HEK293 (cell line): ENCODE measurements around the gene PEX14.
A peak's percentile ranks its signal among the peaks of the same experiment; 100 is the strongest.

Experiments
- CTCF ChIA-PET: fragments of 350-600 bp; formaldehyde crosslinking; extraction: SDS; loops from one replicate; lab custom pipeline; 2021; ENCODE audit warnings: antibody characterized with exemption; lab: Yijun Ruan, JAX
- POLR2A ChIA-PET: fragments of 300-600 bp; formaldehyde crosslinking; extraction: SDS; loops from one replicate; lab custom pipeline; 2020; ENCODE audit warnings: antibody characterized with exemption, inconsistent platforms; lab: Yijun Ruan, JAX
- H3K27ac ChIP-seq: fragments of 200-500 bp; sonication (Bioruptor generic); 2 replicates; pipeline ENCODE4 v1.5.1; 2014; ENCODE audit warnings: low read depth, low read length, control low read depth, inconsistent platforms; ENCODE audit errors: extremely low read depth
- H3K36me3 ChIP-seq, 2 experiments: fragments of 200-500 bp in 1 of 2; sonication (Bioruptor generic) in 1 of 2; 1 replicate in 1 of 2; 2 replicates in 1 of 2; pipeline ENCODE4 v1.5.1; 2014 to 2017; ENCODE audit warnings: inconsistent platforms in 2 of 2, low read length in 2 of 2; ENCODE audit not compliant: control insufficient read depth in 2 of 2, insufficient read depth in 1 of 2
- H3K4me1 ChIP-seq: fragments of 200-500 bp; sonication (Bioruptor generic); 2 replicates; pipeline ENCODE4 v1.5.1; 2014; ENCODE audit warnings: mild to moderate bottlenecking, low read length, inconsistent platforms; ENCODE audit not compliant: control insufficient read depth, insufficient read depth
- H3K4me3 ChIP-seq: 2 replicates; pipeline ENCODE4 v1.5.1; 2011; ENCODE audit warnings: low read depth, mild to moderate bottlenecking, control low read depth, low read length, moderate library complexity
- H3K9me3 ChIP-seq: fragments of 200-500 bp; sonication (Bioruptor generic); 2 replicates; pipeline ENCODE4 v1.5.1; 2014; ENCODE audit warnings: low read depth, low read length, inconsistent platforms; ENCODE audit not compliant: control insufficient read depth, insufficient read depth
- PRDM10 ChIP-seq: fragments of 450-650 bp; formaldehyde crosslinking; IDR thresholded peaks from 2 replicates; pipeline ENCODE4 v1.5.1; 2016; ENCODE audit warnings: missing biosample characterization, missing genetic modification characterization
- SP2 ChIP-seq: fragments of 450-650 bp; formaldehyde crosslinking; IDR thresholded peaks from 2 replicates; pipeline ENCODE4 v1.5.1; 2016; ENCODE audit warnings: missing biosample characterization, missing genetic modification characterization
- WT1 ChIP-seq: fragments of 450-650 bp; formaldehyde crosslinking; IDR thresholded peaks from 2 replicates; pipeline ENCODE4 v1.5.1; 2016; ENCODE audit warnings: missing biosample characterization, missing genetic modification characterization
- ZNF133 ChIP-seq: fragments of 450-650 bp; formaldehyde crosslinking; IDR thresholded peaks from 2 replicates; pipeline ENCODE4 v1.5.1; 2016; ENCODE audit warnings: missing biosample characterization, missing genetic modification characterization
- ZNF184 ChIP-seq: fragments of 450-650 bp; IDR thresholded peaks from 2 replicates; pipeline ENCODE4 v1.5.1; 2018; ENCODE audit warnings: missing biosample characterization, mild to moderate bottlenecking, missing genetic modification characterization
- ZNF2 ChIP-seq: fragments of 450-650 bp; formaldehyde crosslinking; IDR thresholded peaks from 2 replicates; pipeline ENCODE4 v1.5.1; 2016; ENCODE audit warnings: missing biosample characterization, missing genetic modification characterization
- ZNF211 ChIP-seq: fragments of 450-650 bp; formaldehyde crosslinking; IDR thresholded peaks from 2 replicates; pipeline ENCODE4 v1.5.1; 2016; ENCODE audit warnings: low read depth, missing biosample characterization, missing genetic modification characterization
- ZNF311 ChIP-seq: fragments of 450-650 bp; formaldehyde crosslinking; IDR thresholded peaks from 2 replicates; pipeline ENCODE4 v1.5.1; 2017; ENCODE audit warnings: missing biosample characterization, missing genetic modification characterization, borderline replicate concordance
- ZNF398 ChIP-seq: fragments of 450-650 bp; formaldehyde crosslinking; IDR thresholded peaks from 2 replicates; pipeline ENCODE4 v1.5.1; 2017; ENCODE audit warnings: missing biosample characterization, missing genetic modification characterization
- ZNF433 ChIP-seq: fragments of 450-650 bp; formaldehyde crosslinking; IDR thresholded peaks from 2 replicates; pipeline ENCODE4 v1.5.1; 2016; ENCODE audit warnings: missing biosample characterization, missing genetic modification characterization, low read depth
- ZNF514 ChIP-seq: fragments of 450-650 bp; formaldehyde crosslinking; IDR thresholded peaks from 2 replicates; pipeline ENCODE4 v1.5.1; 2016; ENCODE audit warnings: missing biosample characterization, missing genetic modification characterization
- ZNF548 ChIP-seq: fragments of 450-650 bp; formaldehyde crosslinking; IDR thresholded peaks from 2 replicates; pipeline ENCODE4 v1.5.1; 2016; ENCODE audit warnings: missing biosample characterization, missing genetic modification characterization
- ZNF561 ChIP-seq: fragments of 450-650 bp; IDR thresholded peaks from 2 replicates; pipeline ENCODE4 v1.5.1; 2018; ENCODE audit warnings: missing biosample characterization, missing genetic modification characterization, borderline replicate concordance
- ZNF600 ChIP-seq: fragments of 450-650 bp; formaldehyde crosslinking; IDR thresholded peaks from 2 replicates; pipeline ENCODE4 v1.5.1; 2016; ENCODE audit warnings: missing biosample characterization, missing genetic modification characterization
- ZNF623 ChIP-seq: fragments of 450-650 bp; formaldehyde crosslinking; IDR thresholded peaks from 2 replicates; pipeline ENCODE4 v1.5.1; 2016; ENCODE audit warnings: missing biosample characterization, missing genetic modification characterization
- ZNF624 ChIP-seq: fragments of 450-650 bp; formaldehyde crosslinking; IDR thresholded peaks from 2 replicates; pipeline ENCODE4 v1.5.1; 2017; ENCODE audit warnings: missing biosample characterization, missing genetic modification characterization
- ZNF660 ChIP-seq: fragments of 450-650 bp; IDR thresholded peaks from 2 replicates; pipeline ENCODE4 v1.5.1; 2018; ENCODE audit warnings: missing biosample characterization, mild to moderate bottlenecking, missing genetic modification characterization
- ZNF701 ChIP-seq: fragments of 450-650 bp; formaldehyde crosslinking; IDR thresholded peaks from 2 replicates; pipeline ENCODE4 v1.5.1; 2016; ENCODE audit warnings: missing biosample characterization, missing genetic modification characterization
- ZNF704 ChIP-seq: fragments of 450-650 bp; formaldehyde crosslinking; IDR thresholded peaks from 2 replicates; pipeline ENCODE4 v1.5.1; 2016; ENCODE audit warnings: missing biosample characterization, missing genetic modification characterization
- ZSCAN23 ChIP-seq: fragments of 450-650 bp; formaldehyde crosslinking; IDR thresholded peaks from 2 replicates; pipeline ENCODE4 v1.5.1; 2016; ENCODE audit warnings: missing biosample characterization, missing genetic modification characterization
- ZSCAN5A ChIP-seq: fragments of 450-650 bp; formaldehyde crosslinking; IDR thresholded peaks from 2 replicates; pipeline ENCODE4 v1.5.1; 2016; ENCODE audit warnings: missing biosample characterization, missing genetic modification characterization

Gene PEX14

GRCh38 chr1:10599194-10599861, 124.6 kb downstream of the PEX14 start:
- ChIA-PET POLR2A (no interaction called here), CTCF (interaction anchor here (0.6 to 0.7 kb wide), 2 partner anchors 16 to 738 kb away, joined by 3 to 4 read pairs; no protein-coding TSS in a partner anchor)
- Histone ChIP-seq H3K27ac (no peak overlapping the region), H3K4me1 (no peaks in the 10 kb centered on the region), H3K4me3 (no peak overlapping the region), H3K9me3 (no peaks in the 10 kb centered on the region), H3K36me3 (peaks cover 0 to 13% of the 10 kb centered on the region in 2 experiments; a peak in 1 of 3 replicates)
- TF ChIP-seq ZSCAN23 (tag by site-specific recombination) (no peak), ZNF623 (tag by site-specific recombination) (no peak), ZNF2 (tag by site-specific recombination) (no peak), ZNF624 (tag by site-specific recombination) (no peak), ZNF561 (tag by site-specific recombination) (no peak), SP2 (tag by site-specific recombination) (no peak), ZNF514 (tag by site-specific recombination) (no peak), ZNF701 (tag by site-specific recombination) (no peak)

- CTCF ChIA-PET: interaction anchor here (1.0 kb wide), 1 partner anchor 9 kb away, joined by 6 read pairs; no protein-coding TSS in a partner anchor
- TF ChIP-seq ZNF184 (tag by site-specific recombination): no peak
- TF ChIP-seq ZNF600 (tag by site-specific recombination): peak; percentile 95
- peaks cover 0 to 13% of the 10 kb centered on the region in 2 experiments; a peak in 1 of 3 replicates for H3K36me3 ChIP-seq
Measured at GRCh38 chr1:10601342-10602070, 126.8 kb downstream of the PEX14 start.

GRCh38 chr1:10602936-10603335, 128.2 kb downstream of the PEX14 start:
- no peaks in the 10 kb centered on the region for H3K9me3 ChIP-seq
- ChIA-PET CTCF (no interaction called here), POLR2A (no interaction called here)
- no peak overlapping the region for H3K27ac ChIP-seq
- H3K4me1 ChIP-seq: no peaks in the 10 kb centered on the region
- peaks cover 0 to 13% of the 10 kb centered on the region in 2 experiments; a peak in 1 of 3 replicates for H3K36me3 ChIP-seq
- H3K4me3 ChIP-seq: no peak overlapping the region
- TF ChIP-seq ZNF211 (tag by site-specific recombination) (no peak), ZSCAN5A (no peak), ZNF548 (no peak), PRDM10 (no peak), ZNF704 (tag by site-specific recombination) (no peak), ZNF133 (tag by site-specific recombination) (no peak), WT1 (tag by site-specific recombination) (no peak), ZNF433 (tag by site-specific recombination) (no peak), ZNF660 (tag by site-specific recombination) (no peak), ZNF311 (tag by site-specific recombination) (no peak), ZNF398 (tag by site-specific recombination) (no peak)

More at GRCh38 chr1:10601342-10602070, 126.8 kb downstream of the PEX14 start:
- Histone ChIP-seq H3K4me1 (no peaks in the 10 kb centered on the region), H3K27ac (no peak overlapping the region), H3K9me3 (no peaks in the 10 kb centered on the region), H3K4me3 (no peak overlapping the region)
- POLR2A ChIA-PET: no interaction called here
